ENCODE data around the gene KPNB1.

DNA sequence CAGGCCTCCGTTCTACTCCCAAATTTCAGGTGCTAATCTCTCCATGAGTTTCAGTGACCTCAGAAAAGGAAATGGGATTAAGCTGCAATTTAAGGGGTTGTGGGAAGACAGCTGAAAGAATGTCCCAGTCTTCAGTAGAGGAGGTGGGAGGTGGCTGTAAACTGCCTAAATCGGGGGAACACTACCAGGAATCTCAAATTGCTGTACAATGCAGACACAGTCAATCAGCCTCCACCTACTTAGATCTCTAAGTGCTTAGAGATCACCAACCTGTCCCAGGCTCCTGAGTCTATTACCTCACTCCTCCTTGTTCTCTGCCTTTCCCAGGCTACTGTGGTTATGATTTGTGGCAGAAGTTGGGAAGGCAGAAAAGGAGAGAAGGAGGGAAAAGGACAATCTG is 75.0 kb downstream of the KPNB1 start:
- TF ChIP-seq GATA3 (IDR thresholded peaks at IDR 0.05; ENCODE audit: low read depth, low read length) (no peak), GATA2 (IDR thresholded peaks at IDR 0.05; ENCODE audit: low read depth, low read length) (no peak)
